RWPE2 (cell line): Measurements from ENCODE around the gene PLXDC1.

Source experiments
- ATAC-seq: fragments of 200-7000 bp; cut with Tn5 transposase; 3 replicates; pipeline ENCODE4 v1.9.1; 2021; ENCODE audit warnings: low read depth
- DNase-seq: peaks from one replicate; pipeline ENCODE4 v3.0.0-alpha.2; 2020; ENCODE audit warnings: low spot score
- H3K27ac ChIP-seq: fragments of 450-650 bp; 2 replicates; pipeline ENCODE4 v1.5.1; 2017; ENCODE audit warnings: mild to moderate bottlenecking; ENCODE audit not compliant: poor library complexity, severe bottlenecking
- H3K27me3 ChIP-seq: fragments of 250-450 bp; sonication (Bioruptor Pico); 2 replicates; pipeline ENCODE4 v1.5.1; 2021; ENCODE audit warnings: mild to moderate bottlenecking, moderate library complexity; ENCODE audit not compliant: insufficient read depth, poor library complexity, severe bottlenecking
- H3K36me3 ChIP-seq: fragments of 250-450 bp; sonication (Bioruptor Pico); 2 replicates; pipeline ENCODE4 v1.5.1; 2020; ENCODE audit warnings: low read depth, mild to moderate bottlenecking, moderate library complexity
- H3K4me1 ChIP-seq: fragments of 250-450 bp; sonication (Bioruptor Pico); 2 replicates; pipeline ENCODE4 v1.5.1; 2021; ENCODE audit warnings: mild to moderate bottlenecking, moderate library complexity; ENCODE audit not compliant: insufficient read depth, poor library complexity, severe bottlenecking
- H3K4me3 ChIP-seq: fragments of 250-450 bp; sonication (Bioruptor Pico); 2 replicates; pipeline ENCODE4 v1.5.1; 2021; ENCODE audit warnings: mild to moderate bottlenecking, moderate library complexity; ENCODE audit not compliant: severe bottlenecking
- H3K9me3 ChIP-seq: fragments of 250-450 bp; sonication (Bioruptor Pico); 2 replicates; pipeline ENCODE4 v1.5.1; 2021; ENCODE audit warnings: mild to moderate bottlenecking, moderate library complexity; ENCODE audit not compliant: severe bottlenecking
- TF ChIP-seq, protein P1 (sequence below): fragments of 450-650 bp; IDR thresholded peaks from one replicate; pipeline ENCODE4 v1.5.1; 2017; ENCODE audit warnings: mild to moderate bottlenecking, moderate library complexity; ENCODE audit not compliant: poor library complexity, severe bottlenecking

PLXDC1 gene

DNA sequence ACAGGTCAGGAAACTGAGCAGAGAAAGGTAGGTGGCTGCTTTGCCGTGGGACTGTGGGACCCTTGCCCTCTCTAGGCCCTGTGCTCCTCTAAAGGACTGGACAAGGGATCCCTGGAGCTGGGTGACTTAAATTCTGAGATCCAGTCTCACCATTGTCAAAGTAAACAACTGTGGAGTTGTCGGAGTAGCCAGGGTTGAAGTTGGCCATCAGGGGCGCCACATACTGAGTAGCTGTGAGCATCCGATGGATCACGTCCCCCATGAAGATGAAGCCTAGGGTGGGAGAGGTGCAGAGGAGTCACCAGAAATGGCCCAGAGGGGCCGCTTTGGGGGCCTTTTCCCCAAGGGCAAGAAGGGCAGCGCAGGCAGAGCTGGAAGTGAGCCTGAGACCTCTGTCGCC lies 43.5 kb downstream of the PLXDC1 start:
- DNase-seq (no peak), ATAC-seq (no peak)
- H3K4me1 ChIP-seq, result no peaks in the 10 kb centered on the region
- no peaks in the 10 kb centered on the region for H3K36me3 ChIP-seq
- H3K9me3 ChIP-seq, result no peaks in the 10 kb centered on the region
- no peak overlapping the region for H3K27ac ChIP-seq
- TF ChIP-seq, protein P1, sequence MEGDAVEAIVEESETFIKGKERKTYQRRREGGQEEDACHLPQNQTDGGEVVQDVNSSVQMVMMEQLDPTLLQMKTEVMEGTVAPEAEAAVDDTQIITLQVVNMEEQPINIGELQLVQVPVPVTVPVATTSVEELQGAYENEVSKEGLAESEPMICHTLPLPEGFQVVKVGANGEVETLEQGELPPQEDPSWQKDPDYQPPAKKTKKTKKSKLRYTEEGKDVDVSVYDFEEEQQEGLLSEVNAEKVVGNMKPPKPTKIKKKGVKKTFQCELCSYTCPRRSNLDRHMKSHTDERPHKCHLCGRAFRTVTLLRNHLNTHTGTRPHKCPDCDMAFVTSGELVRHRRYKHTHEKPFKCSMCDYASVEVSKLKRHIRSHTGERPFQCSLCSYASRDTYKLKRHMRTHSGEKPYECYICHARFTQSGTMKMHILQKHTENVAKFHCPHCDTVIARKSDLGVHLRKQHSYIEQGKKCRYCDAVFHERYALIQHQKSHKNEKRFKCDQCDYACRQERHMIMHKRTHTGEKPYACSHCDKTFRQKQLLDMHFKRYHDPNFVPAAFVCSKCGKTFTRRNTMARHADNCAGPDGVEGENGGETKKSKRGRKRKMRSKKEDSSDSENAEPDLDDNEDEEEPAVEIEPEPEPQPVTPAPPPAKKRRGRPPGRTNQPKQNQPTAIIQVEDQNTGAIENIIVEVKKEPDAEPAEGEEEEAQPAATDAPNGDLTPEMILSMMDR, result no peak
- no peaks in the 10 kb centered on the region for H3K27me3 ChIP-seq
- no peak overlapping the region for H3K4me3 ChIP-seq

DNA sequence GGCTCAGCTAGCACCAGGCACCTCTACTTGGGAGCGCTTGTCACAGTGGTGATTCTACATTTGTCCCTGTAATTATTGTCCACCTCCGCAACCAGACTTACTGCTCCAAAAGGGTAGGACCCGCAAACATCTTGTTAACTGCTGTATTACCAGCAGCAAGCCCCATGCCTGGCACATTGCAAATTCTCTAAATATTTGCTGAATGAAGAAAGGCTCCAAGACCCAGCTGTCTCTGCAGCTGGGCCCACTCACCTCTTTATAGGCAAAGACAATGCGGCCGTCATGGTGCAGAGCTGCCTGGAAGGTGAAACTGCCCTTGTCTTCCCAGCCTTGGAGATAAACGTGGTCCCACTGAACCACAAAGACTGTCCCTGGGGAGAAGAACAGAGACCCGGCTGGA lies 44.3 kb downstream of the PLXDC1 start:
- no peaks in the 10 kb centered on the region for H3K36me3 ChIP-seq
- no peak for ATAC-seq
- H3K4me3 ChIP-seq, result no peak overlapping the region
- no peak overlapping the region for H3K27ac ChIP-seq
- TF ChIP-seq, protein P1, result no peak
- H3K4me1 ChIP-seq, result no peaks in the 10 kb centered on the region
- H3K9me3 ChIP-seq, result no peaks in the 10 kb centered on the region
- H3K27me3 ChIP-seq, result no peaks in the 10 kb centered on the region
- DNase-seq, result no peak

DNA sequence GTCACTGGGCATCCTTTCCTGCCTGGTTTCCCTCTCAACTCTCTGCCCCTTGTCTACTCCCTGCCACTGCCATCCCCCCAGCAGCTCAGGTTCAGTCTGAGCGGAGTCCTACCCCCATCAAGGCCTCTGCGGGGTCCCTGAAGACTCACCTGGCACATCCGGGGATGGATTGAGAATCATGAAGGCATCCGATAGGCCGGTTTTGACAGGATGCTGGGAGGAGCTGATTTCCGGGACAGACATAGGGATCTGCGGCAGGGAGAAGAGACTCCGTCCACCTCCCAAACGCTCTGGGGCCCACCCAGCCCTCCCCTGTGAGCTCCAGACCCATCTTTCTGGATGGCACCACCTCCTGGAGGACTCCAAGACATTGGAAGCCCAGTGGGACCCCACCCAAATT lies 45.7 kb downstream of the PLXDC1 start:
- ATAC-seq (no peak), DNase-seq (no peak)
- Histone ChIP-seq H3K9me3 (no peaks in the 10 kb centered on the region), H3K4me1 (no peaks in the 10 kb centered on the region), H3K4me3 (no peak overlapping the region), H3K27ac (no peak overlapping the region), H3K27me3 (no peaks in the 10 kb centered on the region), H3K36me3 (no peaks in the 10 kb centered on the region)
- TF ChIP-seq, protein P1, result no peak

DNA sequence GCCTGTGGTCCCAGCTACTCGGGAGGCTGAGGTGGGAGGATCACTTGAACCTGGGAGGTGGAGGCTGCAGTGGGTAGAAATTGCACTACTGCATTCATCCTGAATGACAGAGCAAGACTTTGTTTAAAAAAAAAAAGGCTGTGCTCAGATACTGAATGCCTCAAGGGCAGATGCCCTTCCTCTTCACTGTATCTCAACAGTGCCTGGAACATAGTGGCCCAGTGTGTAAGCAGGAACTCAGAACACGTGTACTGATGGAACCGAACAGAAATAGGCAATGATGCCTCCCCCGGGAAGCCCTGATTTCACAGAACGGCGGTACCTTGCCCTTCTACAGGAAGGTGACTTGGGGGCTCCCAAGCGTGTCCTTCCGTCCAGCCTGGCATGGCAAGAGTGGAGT lies 46.8 kb downstream of the PLXDC1 start:
- Histone ChIP-seq H3K27me3 (no peaks in the 10 kb centered on the region), H3K36me3 (no peaks in the 10 kb centered on the region), H3K4me1 (no peaks in the 10 kb centered on the region), H3K9me3 (no peaks in the 10 kb centered on the region), H3K4me3 (no peak overlapping the region), H3K27ac (no peak overlapping the region)
- TF ChIP-seq, protein P1, result no peak
- ATAC-seq (no peak), DNase-seq (no peak)

DNA sequence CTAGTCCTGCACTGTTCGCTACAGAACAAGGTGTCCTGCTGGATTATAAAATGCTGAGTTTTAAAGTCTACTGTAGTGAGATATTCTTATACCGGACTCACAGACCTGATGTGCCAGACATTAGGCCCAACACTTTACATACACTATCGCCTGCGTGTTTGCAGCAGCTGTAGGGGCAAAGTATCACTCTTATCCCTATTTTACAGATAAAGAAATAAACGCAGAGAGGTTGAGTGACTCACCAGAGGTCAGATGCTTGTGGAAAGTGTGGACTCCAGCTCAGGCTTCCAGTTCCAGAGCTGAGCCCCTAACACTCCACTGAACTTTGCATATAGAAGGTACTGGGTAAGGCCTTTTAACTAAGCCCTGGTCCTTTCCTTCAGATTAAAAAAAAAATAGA lies 47.4 kb downstream of the PLXDC1 start:
- DNase-seq (no peak), ATAC-seq (no peak)
- no peaks in the 10 kb centered on the region for H3K4me1 ChIP-seq
- no peak overlapping the region for H3K4me3 ChIP-seq
- no peaks in the 10 kb centered on the region for H3K9me3 ChIP-seq
- H3K27me3 ChIP-seq, result no peaks in the 10 kb centered on the region
- TF ChIP-seq, protein P1, result no peak
- H3K27ac ChIP-seq, result no peak overlapping the region
- H3K36me3 ChIP-seq, result no peaks in the 10 kb centered on the region
